ENCODE measurements around the gene RTP5. TPM values are rescaled to one million over a fixed set of nuclear protein-coding genes. Genes with fewer than 3 reads are reported as not detected.
A peak's percentile ranks its signal among the peaks of the same experiment; 100 is the strongest.

Gene RTP5
- total RNA-seq, 1 experiment from 2014 or later = not detected

- Histone ChIP-seq H3K27me3 (replicated peaks; ENCODE audit: insufficient read depth, low read depth, low read length, poor library complexity) (no peaks in the 10 kb centered on the region), H3K27ac (ENCODE audit: low read depth, low read length, poor library complexity, severe bottlenecking) (peak overlapping the region; percentile 67), H3K9me3 (ENCODE audit: low read depth, low read length, poor library complexity, severe bottlenecking) (no peaks in the 10 kb centered on the region), H3K4me3 (ENCODE audit: low read depth, low read length, poor library complexity, severe bottlenecking) (no peak overlapping the region), H3K36me3 (ENCODE audit: insufficient read depth, low read length, poor library complexity, severe bottlenecking) (no peaks in the 10 kb centered on the region), H3K4me1 (ENCODE audit: insufficient read depth, low read length, poor library complexity, severe bottlenecking) (peaks cover 19% of the 10 kb centered on the region)
- no peak for DNase-seq (ENCODE audit: low spot score)
- BruUV-seq (replicated peaks) = no TSS peak
- POLR2A ChIA-PET (ENCODE audit: low non-redundant PET) = no interaction called here
- no peak for TF ChIP-seq CTCF (conservative IDR thresholded peaks at IDR 0.05; ENCODE audit: low read depth, low read length)
- no peak for TF ChIP-seq EZH2 (IDR thresholded peaks at IDR 0.05; ENCODE audit: borderline replicate concordance, low read depth, low read length, poor library complexity, severe bottlenecking)
- CTCF ChIA-PET = no interaction called here
- intact Hi-C loops (cut with micrococcal nuclease; ENCODE audit: unreplicated experiment) = no loop called here
Measured at GRCh38 chr2:241854342-241855244, 14.9 kb upstream of the RTP5 start.

- intact Hi-C loops (cut with micrococcal nuclease; ENCODE audit: unreplicated experiment) = no loop called here
- Histone ChIP-seq H3K27ac (ENCODE audit: low read depth, low read length, poor library complexity, severe bottlenecking) (peak overlapping the region; percentile 67), H3K4me3 (ENCODE audit: low read depth, low read length, poor library complexity, severe bottlenecking) (no peak overlapping the region), H3K27me3 (replicated peaks; ENCODE audit: insufficient read depth, low read depth, low read length, poor library complexity) (no peaks in the 10 kb centered on the region), H3K36me3 (ENCODE audit: insufficient read depth, low read length, poor library complexity, severe bottlenecking) (no peaks in the 10 kb centered on the region), H3K9me3 (ENCODE audit: low read depth, low read length, poor library complexity, severe bottlenecking) (no peaks in the 10 kb centered on the region), H3K4me1 (ENCODE audit: insufficient read depth, low read length, poor library complexity, severe bottlenecking) (peaks cover 27% of the 10 kb centered on the region)
- ChIA-PET POLR2A (ENCODE audit: low non-redundant PET) (no interaction called here), CTCF (no interaction called here)
- TF ChIP-seq EZH2 (IDR thresholded peaks at IDR 0.05; ENCODE audit: borderline replicate concordance, low read depth, low read length, poor library complexity, severe bottlenecking) (no peak), CTCF (conservative IDR thresholded peaks at IDR 0.05; ENCODE audit: low read depth, low read length) (no peak)
- BruUV-seq (replicated peaks) = no TSS peak
- DNase-seq (ENCODE audit: low spot score) = no peak
Measured at GRCh38 chr2:241855245-241855887, 14.2 kb upstream of the RTP5 start.

GRCh38 chr2:241855888-241856422, 13.6 kb upstream of the RTP5 start:
- Histone ChIP-seq H3K36me3 (ENCODE audit: insufficient read depth, low read length, poor library complexity, severe bottlenecking) (no peaks in the 10 kb centered on the region), H3K27ac (ENCODE audit: low read depth, low read length, poor library complexity, severe bottlenecking) (peak overlapping the region; percentile 37), H3K4me1 (ENCODE audit: insufficient read depth, low read length, poor library complexity, severe bottlenecking) (peaks cover 32% of the 10 kb centered on the region), H3K4me3 (ENCODE audit: low read depth, low read length, poor library complexity, severe bottlenecking) (no peak overlapping the region), H3K27me3 (replicated peaks; ENCODE audit: insufficient read depth, low read depth, low read length, poor library complexity) (no peaks in the 10 kb centered on the region), H3K9me3 (ENCODE audit: low read depth, low read length, poor library complexity, severe bottlenecking) (no peaks in the 10 kb centered on the region)
- no TSS peak for BruUV-seq (replicated peaks)
- no peak for DNase-seq (ENCODE audit: low spot score)
- no peak for TF ChIP-seq CTCF (conservative IDR thresholded peaks at IDR 0.05; ENCODE audit: low read depth, low read length)
- TF ChIP-seq EZH2 (IDR thresholded peaks at IDR 0.05; ENCODE audit: borderline replicate concordance, low read depth, low read length, poor library complexity, severe bottlenecking) = no peak
- POLR2A ChIA-PET (ENCODE audit: low non-redundant PET) = no interaction called here
- intact Hi-C loops (cut with micrococcal nuclease; ENCODE audit: unreplicated experiment) = no loop called here
- CTCF ChIA-PET = no interaction called here
